HepG2 (cell line): ENCODE measurements around the gene GABARAPL2. TPM values are rescaled to one million over a fixed set of nuclear protein-coding genes. Genes with fewer than 3 reads are reported as not detected.

Experiments
- BORCS8-MEF2B ChIP-seq: sonication (generic); formaldehyde crosslinking; IDR thresholded peaks from 2 replicates; pipeline ENCODE4 v1.8.0; 2022; ENCODE audit warnings: mild to moderate bottlenecking, missing genetic modification reagents
- KDM5B ChIP-seq: sonication (generic); formaldehyde crosslinking; IDR thresholded peaks from 2 replicates; pipeline ENCODE4 v1.4.0; 2020; ENCODE audit warnings: missing genetic modification reagents, mild to moderate bottlenecking, borderline replicate concordance
- MED1 ChIP-seq: sonication (generic); formaldehyde crosslinking; IDR thresholded peaks from 2 replicates; pipeline ENCODE4 v1.4.0; 2020; ENCODE audit warnings: missing genetic modification reagents
- NFE2 ChIP-seq: sonication (generic); formaldehyde crosslinking; IDR thresholded peaks from 2 replicates; pipeline ENCODE4 v1.4.0; 2020; ENCODE audit warnings: missing genetic modification reagents
- PHB2 ChIP-seq: fragments of 450-650 bp; IDR thresholded peaks from 2 replicates; pipeline ENCODE4 v1.6.1; 2018; ENCODE audit not compliant: partially characterized antibody
- PHF21A ChIP-seq: sonication (generic); formaldehyde crosslinking; IDR thresholded peaks from 2 replicates; pipeline ENCODE4 v1.5.0; 2020; ENCODE audit warnings: mild to moderate bottlenecking, missing genetic modification reagents
- RELA ChIP-seq: sonication (generic); formaldehyde crosslinking; IDR thresholded peaks from 2 replicates; pipeline ENCODE4 v1.4.0; 2020; ENCODE audit warnings: missing genetic modification reagents
- TBL1XR1 ChIP-seq: fragments of 150-350 bp; IDR thresholded peaks from 2 replicates; pipeline ENCODE4 v1.6.1; 2014; ENCODE audit warnings: borderline replicate concordance, low read length; ENCODE audit not compliant: partially characterized antibody
- TBX2 ChIP-seq: sonication (generic); formaldehyde crosslinking; IDR thresholded peaks from 2 replicates; pipeline ENCODE4 v1.5.0; 2020; ENCODE audit warnings: missing genetic modification reagents, mild to moderate bottlenecking, borderline replicate concordance
- TP53 ChIP-seq: sonication (generic); formaldehyde crosslinking; conservative IDR thresholded peaks from 2 replicates; pipeline ENCODE4 v1.4.0; 2020; ENCODE audit warnings: missing genetic modification reagents
- ZFX ChIP-seq: sonication (generic); formaldehyde crosslinking; IDR thresholded peaks from 2 replicates; pipeline ENCODE4 v1.4.0; 2020; ENCODE audit warnings: mild to moderate bottlenecking, low read depth, missing genetic modification reagents, moderate library complexity
- ZNF207 ChIP-seq: fragments of 450-650 bp; IDR thresholded peaks from 2 replicates; pipeline ENCODE4 v1.6.1; 2016; ENCODE audit warnings: antibody characterized with exemption, borderline replicate concordance
- ZNF343 ChIP-seq: sonication (generic); formaldehyde crosslinking; IDR thresholded peaks from 2 replicates; pipeline ENCODE4 v1.4.0; 2020; ENCODE audit warnings: mild to moderate bottlenecking, missing genetic modification reagents
- ZNF382 ChIP-seq: sonication (generic); formaldehyde crosslinking; IDR thresholded peaks from 2 replicates; pipeline ENCODE4 v1.5.0; 2020; ENCODE audit warnings: missing genetic modification reagents, mild to moderate bottlenecking, borderline replicate concordance
- ZNF558 ChIP-seq: sonication (generic); formaldehyde crosslinking; IDR thresholded peaks from 2 replicates; pipeline ENCODE4 v1.9.0; 2022; ENCODE audit warnings: mild to moderate bottlenecking, missing genetic modification reagents, borderline replicate concordance
- ZNF788 ChIP-seq: sonication (generic); formaldehyde crosslinking; IDR thresholded peaks from 2 replicates; pipeline ENCODE4 v1.5.0; 2020; ENCODE audit warnings: mild to moderate bottlenecking, missing genetic modification reagents, borderline replicate concordance
- polyA plus RNA-seq, 8 experiments: library from polyadenylated mRNA; depleted of rRNA in 3 of 8; stranded (reverse) in 7 of 8; unstranded in 1 of 8; fragments of >200 nt; fragmentation: Illumina TruSeq in 4 of 8; extraction: Trizol in 4 of 8; gene quantifications; 2 replicates each; pipeline versions ENCODE4 v1.2.1 to v1.2.3, GENCODE V29; 2011 to 2016; ENCODE audit warnings: low read depth in 4 of 8, missing spikeins in 1 of 8, mixed read lengths in 1 of 8; ENCODE audit not compliant: insufficient read depth in 1 of 8
- total RNA-seq, 5 experiments: library from RNA; depleted of rRNA; stranded (reverse); fragments of >200 nt; fragmentation: Illumina TruSeq; extraction: Trizol; gene quantifications; 2 replicates each; pipeline ENCODE4 v1.2.3, GENCODE V29; 2016; ENCODE audit warnings: low read depth in 1 of 5
- TF ChIP-seq, protein P1 (sequence below): sonication (generic); IDR thresholded peaks from 2 replicates; pipeline ENCODE4 v1.6.1; 2016; ENCODE audit warnings: low read depth, borderline replicate concordance
- TF ChIP-seq, protein P2 (sequence below): IDR thresholded peaks from 2 replicates; pipeline ENCODE4 v1.6.1; 2012; ENCODE audit warnings: inconsistent platforms
- TF ChIP-seq, protein P3 (sequence below): sonication (generic); formaldehyde crosslinking; IDR thresholded peaks from 2 replicates; pipeline ENCODE4 v1.5.0; 2020; ENCODE audit warnings: missing genetic modification reagents
- TF ChIP-seq, protein P4 (sequence below): sonication (generic); formaldehyde crosslinking; IDR thresholded peaks from 2 replicates; pipeline ENCODE4 v1.8.0; 2022; ENCODE audit warnings: missing genetic modification reagents, mild to moderate bottlenecking, moderate library complexity, borderline replicate concordance
- TF ChIP-seq, protein P5 (sequence below): sonication (generic); formaldehyde crosslinking; IDR thresholded peaks from 2 replicates; pipeline ENCODE4 v1.4.0; 2020; ENCODE audit warnings: missing genetic modification reagents

GABARAPL2 gene
- total and polyA plus RNA-seq, 2 of the 13 experiments (the other 11 are each of a cell fraction or from before 2014, with no cell fraction given), result 76.4 to 83.0 TPM

DNA sequence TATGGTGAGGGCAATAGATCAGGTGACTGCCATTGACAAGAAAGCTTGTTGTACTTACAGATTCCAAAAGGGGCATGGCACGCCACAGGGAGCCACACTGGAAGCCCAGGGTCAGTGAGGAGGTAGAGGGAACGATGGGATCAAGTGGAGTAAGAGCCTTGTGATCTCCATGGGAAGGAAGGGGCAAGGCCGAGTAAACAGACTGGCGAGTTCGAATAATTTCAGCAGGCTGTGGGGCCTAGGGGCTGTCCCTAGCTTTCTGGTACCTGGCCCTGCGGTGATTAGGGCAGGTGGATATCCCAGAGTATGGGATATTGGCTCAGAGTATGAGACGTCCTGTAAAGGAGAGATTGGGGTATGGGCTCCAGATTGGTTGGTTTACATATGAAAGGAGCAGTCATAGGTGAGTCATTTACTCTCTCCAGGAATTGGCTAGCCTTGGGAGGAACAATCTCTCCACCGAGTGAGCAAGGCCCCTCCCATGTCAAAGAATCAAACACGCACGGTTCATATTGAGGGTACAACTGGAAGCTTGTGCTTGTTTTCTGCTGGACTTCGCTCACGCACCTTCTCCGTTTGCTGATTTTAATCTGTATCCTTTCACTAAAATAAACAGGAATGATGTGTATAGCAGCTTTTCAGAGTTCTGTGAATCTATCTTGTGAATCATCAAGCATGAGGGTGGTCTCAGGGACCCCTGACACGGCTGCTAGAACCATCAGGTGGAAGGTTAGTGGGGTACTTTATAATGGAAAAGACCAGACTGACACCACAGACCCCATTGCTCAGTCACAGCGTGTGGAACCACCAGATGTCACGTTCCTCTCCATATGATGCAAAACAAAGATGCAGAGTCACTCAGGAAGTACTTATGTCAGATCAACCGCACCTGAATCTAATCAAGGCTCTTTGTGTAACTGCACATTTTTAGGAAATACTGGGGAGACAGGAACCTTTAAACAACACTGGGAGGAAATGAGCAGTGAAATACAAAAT, 27.9 kb downstream of the GABARAPL2 start (continued):
- TF ChIP-seq NFE2 (peak; percentile 77), ZNF382 (CRISPR knock-in tag) (no peak), TBX2 (CRISPR knock-in tag) (peak; percentile 57; the same call in 1 of the 2 replicates), PHB2 (no peak), ZNF788 (peak; percentile 48; the same call in 1 of the 2 replicates), ZFX (peak; percentile 40; the same call in 1 of the 2 replicates), RELA (no peak), ZNF343 (no peak), TBL1XR1 (peak; percentile 64), ZNF558 (CRISPR knock-in tag) (no peak; the same call in 1 of the 2 replicates), TP53 (no peak), KDM5B (CRISPR knock-in tag) (peak; percentile 22; the same call in 1 of the 2 replicates), PHF21A (peak; percentile 39; the same call in 1 of the 2 replicates), BORCS8-MEF2B (CRISPR knock-in tag) (0 out of 2 replicates have a peak, but pooled peaks have one; percentile 37), MED1 (CRISPR knock-in tag) (0 out of 2 replicates have a peak, but pooled peaks have one; percentile 28), ZNF207 (no peak)
- TF ChIP-seq, protein P1, sequence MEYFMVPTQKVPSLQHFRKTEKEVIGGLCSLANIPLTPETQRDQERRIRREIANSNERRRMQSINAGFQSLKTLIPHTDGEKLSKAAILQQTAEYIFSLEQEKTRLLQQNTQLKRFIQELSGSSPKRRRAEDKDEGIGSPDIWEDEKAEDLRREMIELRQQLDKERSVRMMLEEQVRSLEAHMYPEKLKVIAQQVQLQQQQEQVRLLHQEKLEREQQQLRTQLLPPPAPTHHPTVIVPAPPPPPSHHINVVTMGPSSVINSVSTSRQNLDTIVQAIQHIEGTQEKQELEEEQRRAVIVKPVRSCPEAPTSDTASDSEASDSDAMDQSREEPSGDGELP, result peak; percentile 19; the same call in 1 of the 2 replicates
- TF ChIP-seq, protein P2, sequence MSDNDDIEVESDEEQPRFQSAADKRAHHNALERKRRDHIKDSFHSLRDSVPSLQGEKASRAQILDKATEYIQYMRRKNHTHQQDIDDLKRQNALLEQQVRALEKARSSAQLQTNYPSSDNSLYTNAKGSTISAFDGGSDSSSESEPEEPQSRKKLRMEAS, result no peak
- TF ChIP-seq, protein P3, sequence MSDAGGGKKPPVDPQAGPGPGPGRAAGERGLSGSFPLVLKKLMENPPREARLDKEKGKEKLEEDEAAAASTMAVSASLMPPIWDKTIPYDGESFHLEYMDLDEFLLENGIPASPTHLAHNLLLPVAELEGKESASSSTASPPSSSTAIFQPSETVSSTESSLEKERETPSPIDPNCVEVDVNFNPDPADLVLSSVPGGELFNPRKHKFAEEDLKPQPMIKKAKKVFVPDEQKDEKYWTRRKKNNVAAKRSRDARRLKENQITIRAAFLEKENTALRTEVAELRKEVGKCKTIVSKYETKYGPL (CRISPR knock-in tag), result no peak
- TF ChIP-seq, protein P4, sequence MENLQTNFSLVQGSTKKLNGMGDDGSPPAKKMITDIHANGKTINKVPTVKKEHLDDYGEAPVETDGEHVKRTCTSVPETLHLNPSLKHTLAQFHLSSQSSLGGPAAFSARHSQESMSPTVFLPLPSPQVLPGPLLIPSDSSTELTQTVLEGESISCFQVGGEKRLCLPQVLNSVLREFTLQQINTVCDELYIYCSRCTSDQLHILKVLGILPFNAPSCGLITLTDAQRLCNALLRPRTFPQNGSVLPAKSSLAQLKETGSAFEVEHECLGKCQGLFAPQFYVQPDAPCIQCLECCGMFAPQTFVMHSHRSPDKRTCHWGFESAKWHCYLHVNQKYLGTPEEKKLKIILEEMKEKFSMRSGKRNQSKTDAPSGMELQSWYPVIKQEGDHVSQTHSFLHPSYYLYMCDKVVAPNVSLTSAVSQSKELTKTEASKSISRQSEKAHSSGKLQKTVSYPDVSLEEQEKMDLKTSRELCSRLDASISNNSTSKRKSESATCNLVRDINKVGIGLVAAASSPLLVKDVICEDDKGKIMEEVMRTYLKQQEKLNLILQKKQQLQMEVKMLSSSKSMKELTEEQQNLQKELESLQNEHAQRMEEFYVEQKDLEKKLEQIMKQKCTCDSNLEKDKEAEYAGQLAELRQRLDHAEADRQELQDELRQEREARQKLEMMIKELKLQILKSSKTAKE, result 0 out of 2 replicates have a peak, but pooled peaks have one; percentile 17
- TF ChIP-seq, protein P5, sequence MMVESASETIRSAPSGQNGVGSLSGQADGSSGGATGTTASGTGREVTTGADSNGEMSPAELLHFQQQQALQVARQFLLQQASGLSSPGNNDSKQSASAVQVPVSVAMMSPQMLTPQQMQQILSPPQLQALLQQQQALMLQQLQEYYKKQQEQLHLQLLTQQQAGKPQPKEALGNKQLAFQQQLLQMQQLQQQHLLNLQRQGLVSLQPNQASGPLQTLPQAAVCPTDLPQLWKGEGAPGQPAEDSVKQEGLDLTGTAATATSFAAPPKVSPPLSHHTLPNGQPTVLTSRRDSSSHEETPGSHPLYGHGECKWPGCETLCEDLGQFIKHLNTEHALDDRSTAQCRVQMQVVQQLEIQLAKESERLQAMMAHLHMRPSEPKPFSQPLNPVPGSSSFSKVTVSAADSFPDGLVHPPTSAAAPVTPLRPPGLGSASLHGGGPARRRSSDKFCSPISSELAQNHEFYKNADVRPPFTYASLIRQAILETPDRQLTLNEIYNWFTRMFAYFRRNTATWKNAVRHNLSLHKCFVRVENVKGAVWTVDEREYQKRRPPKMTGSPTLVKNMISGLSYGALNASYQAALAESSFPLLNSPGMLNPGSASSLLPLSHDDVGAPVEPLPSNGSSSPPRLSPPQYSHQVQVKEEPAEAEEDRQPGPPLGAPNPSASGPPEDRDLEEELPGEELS (CRISPR knock-in tag), result peak; percentile 69
